Left cardiac atrium (tissue), 4 donors: Measurements from ENCODE around the gene KCNAB3. TPM values are rescaled to one million over a fixed set of nuclear protein-coding genes. Genes with fewer than 3 reads are reported as not detected.

Experiments used
- ATAC-seq, 2 donors: fragments of 200-7000 bp; cut with Tn5 transposase; one replicate each; pipeline ENCODE4 v1.9.1; 2020; ENCODE audit warnings: mild to moderate bottlenecking in 2 of 2, moderate library complexity in 2 of 2
- DNase-seq: peaks from one replicate; pipeline ENCODE4 v3.0.0-alpha.2; 2020
- intact Hi-C, 2 donors: fragments of 100-400 bp; cut with DNase I; formaldehyde crosslinking; loops; one replicate each; pipeline versions ENCODE4 v1.14.1 to v1.15.1; 2022 to 2023
- total RNA-seq, 2 donors: library from RNA; stranded (reverse); fragmentation: NEBNext Ultra II Directional; extraction: Animal tissue kit (Norgen Biotek cat#: 25700); gene quantifications; one replicate each; pipeline ENCODE4 v1.2.1, GENCODE V29; 2021
- donor health status: DM: no; HTN: yes; CAD: no.
- donor health status: DM: no; HTN: yes; CAD: no; lungs with severe emphysema.
- donor health status: DM: yes; HTN: yes; CAD: no.
- donor health status: Dilated cardiomyopathy.

Gene KCNAB3
- total RNA-seq, 2 donors from 2014 or later: 0.71 to 0.97 TPM

DNA sequence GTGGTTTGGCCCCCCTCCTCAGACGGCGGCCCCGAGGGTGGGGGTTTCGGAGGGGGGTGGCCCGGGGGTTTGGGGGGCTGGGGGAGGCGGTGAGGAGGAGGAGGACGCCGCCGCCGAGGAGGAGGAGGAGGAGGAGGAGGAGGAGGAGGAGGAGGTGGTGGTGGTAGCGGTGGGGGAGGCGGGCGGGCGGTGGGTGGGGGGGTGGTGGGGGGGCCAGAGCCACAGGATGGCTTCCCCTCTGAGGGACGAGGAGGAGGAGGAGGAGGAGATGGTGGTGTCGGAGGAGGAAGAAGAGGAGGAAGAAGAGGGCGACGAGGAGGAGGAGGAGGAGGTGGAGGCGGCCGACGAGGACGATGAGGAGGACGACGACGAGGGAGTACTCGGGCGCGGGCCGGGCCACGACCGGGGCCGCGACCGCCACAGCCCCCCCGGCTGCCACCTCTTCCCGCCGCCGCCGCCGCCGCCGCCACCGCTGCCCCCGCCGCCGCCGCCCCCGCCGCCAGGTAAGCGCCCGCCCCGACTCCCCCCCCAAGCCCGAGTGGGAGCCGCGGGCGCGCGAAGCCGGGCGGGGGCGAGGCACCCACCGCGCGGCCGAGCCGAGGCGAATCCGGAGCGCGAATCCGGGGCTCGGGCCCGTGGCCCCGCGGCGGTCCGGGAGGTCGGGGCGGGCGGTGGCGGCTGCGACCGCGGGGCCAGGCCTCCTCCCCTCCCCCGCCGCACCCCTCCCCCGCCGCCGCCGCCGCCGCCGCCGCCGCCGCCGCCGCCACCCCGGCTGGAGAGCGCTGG lies 44.9 kb downstream of the KCNAB3 start:
- ATAC-seq: no peak
- intact Hi-C loops: loop anchor here in 1 of 2 donors (10.0 kb wide), 1 partner anchor 140 kb away; no protein-coding TSS in a partner anchor
- peak; percentile 35 for DNase-seq

GRCh38 chr17:7883781-7884386 lies 45.8 kb downstream of the KCNAB3 start:
- DNase-seq (no peak), ATAC-seq (no peak)
- intact Hi-C loops: loop anchor here in 1 of 2 donors (10.0 kb wide), 1 partner anchor 139 kb away; no protein-coding TSS in a partner anchor

DNA sequence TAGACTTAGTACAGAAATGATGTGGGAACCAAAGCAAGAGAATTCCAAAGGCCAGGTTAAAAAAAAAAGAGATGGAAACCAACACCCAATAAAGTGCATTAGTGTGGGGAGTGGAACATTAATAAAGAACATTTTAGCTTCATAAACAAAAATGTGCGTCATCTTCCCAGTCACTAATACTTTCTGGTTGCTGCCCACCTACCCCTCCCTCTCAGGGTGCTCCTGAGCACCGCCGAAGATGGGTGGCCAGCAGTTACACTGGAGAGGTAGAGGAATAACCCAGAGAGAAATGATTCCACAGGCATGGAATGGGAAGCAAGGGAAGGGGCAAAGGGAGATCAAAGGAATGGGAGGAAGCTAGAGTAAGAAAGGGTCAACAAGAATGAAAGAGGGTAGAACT lies 47.0 kb downstream of the KCNAB3 start:
- DNase-seq (no peak), ATAC-seq (no peak)
- intact Hi-C loops: loop anchor here in 1 of 2 donors (10.0 kb wide), 1 partner anchor 138 kb away; no protein-coding TSS in a partner anchor

DNA sequence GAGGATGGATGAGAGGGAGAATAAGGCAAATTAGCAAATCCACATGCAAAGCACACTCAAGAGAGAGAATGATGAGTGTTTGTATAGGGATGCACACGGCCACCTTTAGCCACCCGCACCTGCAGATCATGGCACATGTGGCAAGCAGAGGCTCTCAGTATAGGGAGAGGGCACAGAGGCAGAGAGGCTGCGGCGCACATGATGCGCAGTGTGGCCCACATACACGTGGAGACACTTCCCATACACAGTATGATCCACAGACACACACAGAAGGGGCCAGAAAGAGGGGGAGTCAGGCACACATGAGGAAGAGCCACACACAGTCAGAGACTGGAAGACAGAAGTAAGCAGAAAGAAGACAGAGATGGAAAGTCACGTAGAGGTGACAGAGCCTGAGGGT lies 47.6 kb downstream of the KCNAB3 start:
- no peak for ATAC-seq
- no peak for DNase-seq
- intact Hi-C loops: loop anchor here in 1 of 2 donors (10.0 kb wide), 1 partner anchor 137 kb away; no protein-coding TSS in a partner anchor

- ATAC-seq (no peak), DNase-seq (peak; percentile 38)
- intact Hi-C loops: loop anchor here in 1 of 2 donors (10.0 kb wide), 1 partner anchor 137 kb away; no protein-coding TSS in a partner anchor
Measured at GRCh38 chr17:7881276-7882054, 48.2 kb downstream of the KCNAB3 start.

DNA sequence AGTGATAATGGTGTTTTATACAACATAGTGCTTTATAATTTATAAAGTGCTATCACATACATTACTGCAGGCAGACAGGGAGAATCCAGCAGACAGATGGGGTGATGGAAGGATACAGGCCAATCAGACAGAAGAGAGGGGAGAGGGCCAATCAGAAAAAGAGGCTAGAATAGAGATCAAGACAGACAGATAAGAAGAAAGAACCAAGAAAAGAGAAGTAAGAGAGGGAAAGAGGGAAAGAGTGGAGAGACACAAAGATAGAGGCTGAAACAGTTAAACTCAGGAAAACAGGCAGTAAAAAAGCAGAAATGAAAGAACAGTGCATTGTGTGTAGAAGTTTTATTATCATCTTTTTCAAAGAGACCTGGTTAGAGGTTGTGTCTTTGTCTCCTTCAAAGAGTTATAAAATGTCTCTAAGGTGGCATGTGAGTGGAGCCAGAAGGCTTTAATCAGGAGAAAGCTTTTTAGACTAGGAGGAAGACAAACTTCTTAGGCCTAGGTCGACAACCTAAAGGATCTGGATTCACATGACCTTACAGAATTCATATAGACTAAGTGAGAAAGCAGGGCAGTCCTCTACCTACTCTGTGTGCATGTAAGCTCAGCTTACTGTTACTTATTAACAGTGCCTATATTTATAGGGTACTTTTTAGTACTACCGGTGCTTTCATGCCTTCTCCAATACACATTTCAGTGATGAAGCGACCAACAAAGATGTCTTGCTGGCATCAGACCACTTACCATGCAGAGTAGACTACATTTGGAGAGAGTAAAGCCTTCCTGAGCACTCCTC lies 49.4 kb downstream of the KCNAB3 start:
- intact Hi-C loops: loop anchor here in 1 of 2 donors (10.0 kb wide), 1 partner anchor 135 kb away; no protein-coding TSS in a partner anchor
- DNase-seq (no peak), ATAC-seq (no peak)

GRCh38 chr17:7878234-7878633 lies 51.4 kb downstream of the KCNAB3 start:
- no peak for ATAC-seq
- no peak for DNase-seq
- intact Hi-C loops: no loop called here

GRCh38 chr17:7875804-7876370 lies 53.8 kb downstream of the KCNAB3 start:
- DNase-seq (no peak), ATAC-seq (no peak)
- intact Hi-C loops: no loop called here

GRCh38 chr17:7873051-7873450 lies 56.6 kb downstream of the KCNAB3 start:
- ATAC-seq (no peak), DNase-seq (no peak)
- intact Hi-C loops: loop anchor here in 1 of 2 donors (5.0 kb wide), 1 partner anchor 109 kb away; no protein-coding TSS in a partner anchor

Other genes with a start within 250 kb of the KCNAB3 start
- gene TP53, start 242.4 kb downstream of the KCNAB3 start, total RNA-seq: 10 to 100 TPM; 18.5 to 23.7 TPM
- 1 to 10 TPM; 3.7 to 6.0 TPM for gene WRAP53, start 241.4 kb downstream of the KCNAB3 start, total RNA-seq
- 1 to 10 TPM; 1.1 to 1.4 TPM for gene EFNB3, start 224.7 kb downstream of the KCNAB3 start, total RNA-seq
- gene DNAH2, start 212.1 kb downstream of the KCNAB3 start, total RNA-seq: under 1 TPM; 0.05 to 0.24 TPM
- 10 to 100 TPM; 24.2 to 31.7 TPM for gene KDM6B, start 95.6 kb downstream of the KCNAB3 start, total RNA-seq
- 10 to 100 TPM; 32.5 to 33.6 TPM for gene TMEM88, start 74.8 kb downstream of the KCNAB3 start, total RNA-seq
- 10 to 100 TPM; 66.9 to 83.1 TPM for gene NAA38, start 72.3 kb downstream of the KCNAB3 start, total RNA-seq
- gene CYB5D1, start 71.9 kb downstream of the KCNAB3 start, total RNA-seq: 10 to 100 TPM; 15.6 to 17.1 TPM
- 10 to 100 TPM; 24.9 to 32.9 TPM for gene CHD3, start 41.1 kb downstream of the KCNAB3 start, total RNA-seq
- 1 to 10 TPM; 1.1 to 1.3 TPM for gene RNF227, start 13.6 kb downstream of the KCNAB3 start, total RNA-seq
- gene TRAPPC1, start 2.1 kb upstream of the KCNAB3 start, total RNA-seq: 100 to 1,000 TPM in 1 of 2 donors, 10 to 100 TPM in 1; 79.6 to 107 TPM
- 10 to 100 TPM; 13.6 to 14.8 TPM for gene CNTROB, start 2.4 kb upstream of the KCNAB3 start, total RNA-seq
- under 1 TPM; 0.10 to 0.38 TPM for gene GUCY2D, start 72.8 kb upstream of the KCNAB3 start, total RNA-seq
- under 1 TPM in 1 of 2 donors, not detected in 1; 0.39 TPM for gene ALOX15B, start 109.2 kb upstream of the KCNAB3 start, total RNA-seq
- not detected for gene ALOX12B, start 157.9 kb upstream of the KCNAB3 start, total RNA-seq
- gene ALOXE3, start 188.7 kb upstream of the KCNAB3 start, total RNA-seq: not detected
- gene HES7, start 194.2 kb upstream of the KCNAB3 start, total RNA-seq: under 1 TPM; 0.38 to 0.47 TPM
- gene PER1, start 222.5 kb upstream of the KCNAB3 start, total RNA-seq: 100 to 1,000 TPM; 125 to 134 TPM
- gene VAMP2, start 233.1 kb upstream of the KCNAB3 start, total RNA-seq: 10 to 100 TPM; 59.1 to 72.3 TPM
- 1 to 10 TPM; 6.8 to 8.0 TPM for gene TMEM107, start 246.5 kb upstream of the KCNAB3 start, total RNA-seq